Liver (tissue), 9 donors: ENCODE data around the gene MDGA2. TPM values are rescaled to one million over a fixed set of nuclear protein-coding genes. Genes with fewer than 3 reads are reported as not detected.

ENCODE experiments used
- DNase-seq: peaks from one replicate; pipeline ENCODE4 v3.0.0-alpha.2; 2017; ENCODE audit warnings: low spot score
- H3K27ac ChIP-seq, 2 donors: one replicate each; pipeline ENCODE4 v1.7.0; 2013; ENCODE audit warnings: inconsistent platforms in 2 of 2, low read length in 2 of 2, control low read depth in 1 of 2, low read depth in 1 of 2, mild to moderate bottlenecking in 1 of 2
- H3K27me3 ChIP-seq, 4 donors: one replicate each; pipeline versions ENCODE4 v1.6.1 to v1.7.0; 2013; ENCODE audit warnings: low read length in 3 of 4, inconsistent platforms in 1 of 4, mild to moderate bottlenecking in 1 of 4, moderate library complexity in 1 of 4; ENCODE audit not compliant: control insufficient read depth in 4 of 4, insufficient read depth in 4 of 4
- H3K36me3 ChIP-seq, 4 donors: one replicate each; pipeline versions ENCODE4 v1.6.1 to v1.7.0; 2013; ENCODE audit warnings: low read length in 3 of 4, mild to moderate bottlenecking in 3 of 4, low read depth in 1 of 4, moderate library complexity in 1 of 4; ENCODE audit not compliant: control insufficient read depth in 4 of 4, insufficient read depth in 3 of 4
- H3K4me1 ChIP-seq, 4 donors: one replicate each; pipeline versions ENCODE4 v1.6.1 to v1.7.0; 2013; ENCODE audit warnings: low read length in 3 of 4, mild to moderate bottlenecking in 3 of 4, moderate library complexity in 1 of 4; ENCODE audit not compliant: control insufficient read depth in 4 of 4, insufficient read depth in 4 of 4
- H3K4me3 ChIP-seq, 3 donors: one replicate each; pipeline versions ENCODE4 v1.6.1 to v1.7.0; 2013; ENCODE audit warnings: low read length in 3 of 3, control low read depth in 1 of 3, low read depth in 1 of 3, mild to moderate bottlenecking in 1 of 3
- H3K9ac ChIP-seq, 2 donors: one replicate each; pipeline ENCODE4 v1.7.0; 2013; ENCODE audit warnings: low read length in 2 of 2, mild to moderate bottlenecking in 2 of 2, moderate library complexity in 2 of 2, control low read depth in 1 of 2, low read depth in 1 of 2
- H3K9me3 ChIP-seq, 4 donors: one replicate each; pipeline versions ENCODE4 v1.6.1 to v1.7.0; 2013; ENCODE audit warnings: low read length in 3 of 4; ENCODE audit not compliant: control insufficient read depth in 4 of 4
- EGR1 ChIP-seq, 2 donors: IDR thresholded peaks; 2 replicates each; pipeline ENCODE4 v1.6.1; 2016 to 2018; ENCODE audit warnings: antibody characterized with exemption in 2 of 2, low read depth in 2 of 2
- FOXA1 ChIP-seq: IDR thresholded peaks from 2 replicates; pipeline ENCODE4 v1.6.1; 2016; ENCODE audit warnings: antibody characterized with exemption
- FOXA2 ChIP-seq: IDR thresholded peaks from 2 replicates; pipeline ENCODE4 v1.6.1; 2016; ENCODE audit warnings: antibody characterized with exemption
- GABPA ChIP-seq, 2 donors: IDR thresholded peaks in 1 of 2; conservative IDR thresholded peaks in 1 of 2; 2 replicates each; pipeline ENCODE4 v1.6.1; 2016; ENCODE audit warnings: antibody characterized with exemption in 2 of 2, mild to moderate bottlenecking in 1 of 2, moderate library complexity in 1 of 2
- HNF4A ChIP-seq, 2 donors: conservative IDR thresholded peaks; 2 replicates each; pipeline ENCODE4 v1.6.1; 2016; ENCODE audit warnings: antibody characterized with exemption in 2 of 2, mild to moderate bottlenecking in 2 of 2
- HNF4G ChIP-seq: IDR thresholded peaks from 2 replicates; pipeline ENCODE4 v1.6.1; 2016; ENCODE audit warnings: antibody characterized with exemption
- JUND ChIP-seq, 2 donors: IDR thresholded peaks; 2 replicates each; pipeline ENCODE4 v1.6.1; 2016; ENCODE audit warnings: antibody characterized with exemption in 2 of 2
- NR2F2 ChIP-seq: IDR thresholded peaks from 2 replicates; pipeline ENCODE4 v1.6.1; 2016; ENCODE audit warnings: antibody characterized with exemption
- RAD21 ChIP-seq, 2 donors: IDR thresholded peaks; 2 replicates each; pipeline ENCODE4 v1.6.1; 2016; ENCODE audit warnings: antibody characterized with exemption in 2 of 2, mild to moderate bottlenecking in 2 of 2
- RXRA ChIP-seq, 2 donors: IDR thresholded peaks; 2 replicates each; pipeline ENCODE4 v1.6.1; 2017 to 2018; ENCODE audit warnings: antibody characterized with exemption in 2 of 2, mild to moderate bottlenecking in 1 of 2
- SP1 ChIP-seq: IDR thresholded peaks from 2 replicates; pipeline ENCODE4 v1.6.1; 2018; ENCODE audit warnings: antibody characterized with exemption, mild to moderate bottlenecking
- TAF1 ChIP-seq: conservative IDR thresholded peaks from 2 replicates; pipeline ENCODE4 v1.6.1; 2016; ENCODE audit warnings: antibody characterized with exemption, mild to moderate bottlenecking
- YY1 ChIP-seq: IDR thresholded peaks from 2 replicates; pipeline ENCODE4 v1.6.1; 2016; ENCODE audit warnings: antibody characterized with exemption, mild to moderate bottlenecking
- WGBS: extraction: QIAGEN DNeasy Blood & Tissue Kit; methylation state at CpG from one replicate; pipeline ENCODE4 v1.1.7; 2013; 5-methylcytosine and 5-hydroxymethylcytosine counted together
- polyA plus RNA-seq, 2 donors: library from polyadenylated mRNA; stranded (reverse) in 1 of 2; unstranded in 1 of 2; fragments of 200-250 nt in 1 of 2; fragments of >200 nt in 1 of 2; fragmentation: Nextera tagmentation in 1 of 2; extraction: Ambion mirVana in 1 of 2; gene quantifications; one replicate each; pipeline versions ENCODE4 v1.2.1 to v1.2.3, GENCODE V29; 2013 to 2015
- total RNA-seq, 2 donors: library from RNA; depleted of rRNA; stranded (reverse); fragments of >200 nt; gene quantifications; one replicate each; pipeline ENCODE4 v1.2.3, GENCODE V29; 2014
- TF ChIP-seq, protein P1 (sequence below): IDR thresholded peaks from 2 replicates; pipeline ENCODE4 v1.6.1; 2016; ENCODE audit warnings: antibody characterized with exemption
- TF ChIP-seq, protein P2 (sequence below): IDR thresholded peaks from 2 replicates; pipeline ENCODE4 v1.6.1; 2016; ENCODE audit warnings: antibody characterized with exemption, mild to moderate bottlenecking
- TF ChIP-seq, protein P3 (sequence below): IDR thresholded peaks from 2 replicates; pipeline ENCODE4 v1.6.1; 2016; ENCODE audit warnings: antibody characterized with exemption
- TF ChIP-seq, protein P4 (sequence below): fragments of 150-350 bp; IDR thresholded peaks from 2 replicates; pipeline ENCODE4 v1.5.1; 2017; ENCODE audit warnings: improper control_type of control experiment, low read depth, low read length; ENCODE audit not compliant: missing input control
- TF ChIP-seq, protein P5 (sequence below): IDR thresholded peaks from 2 replicates; pipeline ENCODE4 v1.6.1; 2016; ENCODE audit warnings: antibody characterized with exemption
- donor health status: healthy.
- donor health status: healthy.
- donor health status: healthy.
- donor health status: healthy.
- donor health status: healthy.

The MDGA2 gene
- total and polyA plus RNA-seq, 4 donors, result 0.05 to 0.33 (median 0.19) TPM

DNA sequence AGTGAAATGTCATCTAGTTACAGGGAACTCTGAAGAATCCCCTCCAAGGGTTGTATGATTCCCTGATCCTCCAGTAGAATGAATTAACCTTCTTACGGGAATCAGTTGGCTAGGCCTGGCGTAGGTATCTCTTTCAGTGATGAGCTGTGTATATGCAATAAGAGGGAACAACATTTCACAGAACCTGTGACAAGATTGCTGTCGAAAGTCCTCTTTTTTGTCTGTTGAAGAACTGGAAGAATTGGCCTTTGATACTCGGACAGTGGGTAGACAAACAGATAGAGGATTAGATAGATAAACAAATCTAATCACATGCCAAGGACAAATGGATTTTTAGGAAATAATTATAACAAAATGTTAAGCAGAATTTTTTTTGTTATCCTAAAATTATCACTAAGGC, 184.6 kb downstream of the MDGA2 start:
- H3K4me3 ChIP-seq, result no peak overlapping the region
- no peak for DNase-seq
- no peaks in the 10 kb centered on the region for H3K9me3 ChIP-seq
- WGBS, result 33% methylated on average over 4 of the region's 4 CpGs
- H3K36me3 ChIP-seq, result no peaks in the 10 kb centered on the region
- TF ChIP-seq, protein P1, sequence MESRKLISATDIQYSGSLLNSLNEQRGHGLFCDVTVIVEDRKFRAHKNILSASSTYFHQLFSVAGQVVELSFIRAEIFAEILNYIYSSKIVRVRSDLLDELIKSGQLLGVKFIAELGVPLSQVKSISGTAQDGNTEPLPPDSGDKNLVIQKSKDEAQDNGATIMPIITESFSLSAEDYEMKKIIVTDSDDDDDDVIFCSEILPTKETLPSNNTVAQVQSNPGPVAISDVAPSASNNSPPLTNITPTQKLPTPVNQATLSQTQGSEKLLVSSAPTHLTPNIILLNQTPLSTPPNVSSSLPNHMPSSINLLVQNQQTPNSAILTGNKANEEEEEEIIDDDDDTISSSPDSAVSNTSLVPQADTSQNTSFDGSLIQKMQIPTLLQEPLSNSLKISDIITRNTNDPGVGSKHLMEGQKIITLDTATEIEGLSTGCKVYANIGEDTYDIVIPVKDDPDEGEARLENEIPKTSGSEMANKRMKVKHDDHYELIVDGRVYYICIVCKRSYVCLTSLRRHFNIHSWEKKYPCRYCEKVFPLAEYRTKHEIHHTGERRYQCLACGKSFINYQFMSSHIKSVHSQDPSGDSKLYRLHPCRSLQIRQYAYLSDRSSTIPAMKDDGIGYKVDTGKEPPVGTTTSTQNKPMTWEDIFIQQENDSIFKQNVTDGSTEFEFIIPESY, result peak; percentile 50
- no peak for TF ChIP-seq TAF1
- TF ChIP-seq EGR1 (IDR thresholded peaks at IDR 0.05; ENCODE audit: low read depth in 2 of 2), result no peak
- peak; percentile 43 for TF ChIP-seq FOXA1
- TF ChIP-seq SP1, result peak; percentile 92
- TF ChIP-seq, protein P2, sequence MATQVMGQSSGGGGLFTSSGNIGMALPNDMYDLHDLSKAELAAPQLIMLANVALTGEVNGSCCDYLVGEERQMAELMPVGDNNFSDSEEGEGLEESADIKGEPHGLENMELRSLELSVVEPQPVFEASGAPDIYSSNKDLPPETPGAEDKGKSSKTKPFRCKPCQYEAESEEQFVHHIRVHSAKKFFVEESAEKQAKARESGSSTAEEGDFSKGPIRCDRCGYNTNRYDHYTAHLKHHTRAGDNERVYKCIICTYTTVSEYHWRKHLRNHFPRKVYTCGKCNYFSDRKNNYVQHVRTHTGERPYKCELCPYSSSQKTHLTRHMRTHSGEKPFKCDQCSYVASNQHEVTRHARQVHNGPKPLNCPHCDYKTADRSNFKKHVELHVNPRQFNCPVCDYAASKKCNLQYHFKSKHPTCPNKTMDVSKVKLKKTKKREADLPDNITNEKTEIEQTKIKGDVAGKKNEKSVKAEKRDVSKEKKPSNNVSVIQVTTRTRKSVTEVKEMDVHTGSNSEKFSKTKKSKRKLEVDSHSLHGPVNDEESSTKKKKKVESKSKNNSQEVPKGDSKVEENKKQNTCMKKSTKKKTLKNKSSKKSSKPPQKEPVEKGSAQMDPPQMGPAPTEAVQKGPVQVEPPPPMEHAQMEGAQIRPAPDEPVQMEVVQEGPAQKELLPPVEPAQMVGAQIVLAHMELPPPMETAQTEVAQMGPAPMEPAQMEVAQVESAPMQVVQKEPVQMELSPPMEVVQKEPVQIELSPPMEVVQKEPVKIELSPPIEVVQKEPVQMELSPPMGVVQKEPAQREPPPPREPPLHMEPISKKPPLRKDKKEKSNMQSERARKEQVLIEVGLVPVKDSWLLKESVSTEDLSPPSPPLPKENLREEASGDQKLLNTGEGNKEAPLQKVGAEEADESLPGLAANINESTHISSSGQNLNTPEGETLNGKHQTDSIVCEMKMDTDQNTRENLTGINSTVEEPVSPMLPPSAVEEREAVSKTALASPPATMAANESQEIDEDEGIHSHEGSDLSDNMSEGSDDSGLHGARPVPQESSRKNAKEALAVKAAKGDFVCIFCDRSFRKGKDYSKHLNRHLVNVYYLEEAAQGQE, result peak; percentile 83
- TF ChIP-seq FOXA2, result peak; percentile 65
- TF ChIP-seq, protein P3, sequence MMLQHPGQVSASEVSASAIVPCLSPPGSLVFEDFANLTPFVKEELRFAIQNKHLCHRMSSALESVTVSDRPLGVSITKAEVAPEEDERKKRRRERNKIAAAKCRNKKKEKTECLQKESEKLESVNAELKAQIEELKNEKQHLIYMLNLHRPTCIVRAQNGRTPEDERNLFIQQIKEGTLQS, result peak; percentile 40
- peak; percentile 37 to 70 for TF ChIP-seq RXRA (IDR thresholded peaks at IDR 0.05)
- peak in 1 of 2 donors; percentile 22 for TF ChIP-seq GABPA (IDR thresholded peaks at IDR 0.05 in 1 of 2, conservative IDR thresholded peaks at IDR 0.05 in 1 of 2)
- peak; percentile 24 to 73 for TF ChIP-seq JUND (IDR thresholded peaks at IDR 0.05)
- TF ChIP-seq, protein P4, sequence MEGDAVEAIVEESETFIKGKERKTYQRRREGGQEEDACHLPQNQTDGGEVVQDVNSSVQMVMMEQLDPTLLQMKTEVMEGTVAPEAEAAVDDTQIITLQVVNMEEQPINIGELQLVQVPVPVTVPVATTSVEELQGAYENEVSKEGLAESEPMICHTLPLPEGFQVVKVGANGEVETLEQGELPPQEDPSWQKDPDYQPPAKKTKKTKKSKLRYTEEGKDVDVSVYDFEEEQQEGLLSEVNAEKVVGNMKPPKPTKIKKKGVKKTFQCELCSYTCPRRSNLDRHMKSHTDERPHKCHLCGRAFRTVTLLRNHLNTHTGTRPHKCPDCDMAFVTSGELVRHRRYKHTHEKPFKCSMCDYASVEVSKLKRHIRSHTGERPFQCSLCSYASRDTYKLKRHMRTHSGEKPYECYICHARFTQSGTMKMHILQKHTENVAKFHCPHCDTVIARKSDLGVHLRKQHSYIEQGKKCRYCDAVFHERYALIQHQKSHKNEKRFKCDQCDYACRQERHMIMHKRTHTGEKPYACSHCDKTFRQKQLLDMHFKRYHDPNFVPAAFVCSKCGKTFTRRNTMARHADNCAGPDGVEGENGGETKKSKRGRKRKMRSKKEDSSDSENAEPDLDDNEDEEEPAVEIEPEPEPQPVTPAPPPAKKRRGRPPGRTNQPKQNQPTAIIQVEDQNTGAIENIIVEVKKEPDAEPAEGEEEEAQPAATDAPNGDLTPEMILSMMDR, result no peak
- no peak for TF ChIP-seq RAD21 (IDR thresholded peaks at IDR 0.05)
- peak; percentile 95 to 98 for TF ChIP-seq HNF4A (conservative IDR thresholded peaks at IDR 0.05)
- no peak for TF ChIP-seq NR2F2
- peak; percentile 84 for TF ChIP-seq HNF4G
- TF ChIP-seq YY1, result peak; percentile 55
- TF ChIP-seq, protein P5, sequence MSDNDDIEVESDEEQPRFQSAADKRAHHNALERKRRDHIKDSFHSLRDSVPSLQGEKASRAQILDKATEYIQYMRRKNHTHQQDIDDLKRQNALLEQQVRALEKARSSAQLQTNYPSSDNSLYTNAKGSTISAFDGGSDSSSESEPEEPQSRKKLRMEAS, result peak; percentile 64
- peaks cover 0 to 14% (median 6%) of the 10 kb centered on the region in 4 donors for H3K4me1 ChIP-seq
- H3K27ac ChIP-seq, result peak overlapping the region; percentile 41 to 48
- H3K27me3 ChIP-seq, result no peaks in the 10 kb centered on the region
- no peak overlapping the region for H3K9ac ChIP-seq
